KBM-7 (cell line): ENCODE data around the gene FBXO11.
"Not testable (repeated sequence)": the region's sequence is repeated elsewhere in the genome, so short reads cannot be mapped to it uniquely, and the experiment has no call there.

ENCODE experiments used
- DNase-seq: peaks from one replicate; pipeline ENCODE4 v3.0.0-alpha.2; 2015
- in situ Hi-C: fragments of 300-500 bp; cut with MboI; formaldehyde crosslinking; loops from 2 replicates; pipeline ENCODE4 v1.14.3; 2020; ENCODE audit warnings: low sequenced_read_pairs, low pct_unique_long_range_greater_than_20kb, mixed read lengths

Gene FBXO11

DNA sequence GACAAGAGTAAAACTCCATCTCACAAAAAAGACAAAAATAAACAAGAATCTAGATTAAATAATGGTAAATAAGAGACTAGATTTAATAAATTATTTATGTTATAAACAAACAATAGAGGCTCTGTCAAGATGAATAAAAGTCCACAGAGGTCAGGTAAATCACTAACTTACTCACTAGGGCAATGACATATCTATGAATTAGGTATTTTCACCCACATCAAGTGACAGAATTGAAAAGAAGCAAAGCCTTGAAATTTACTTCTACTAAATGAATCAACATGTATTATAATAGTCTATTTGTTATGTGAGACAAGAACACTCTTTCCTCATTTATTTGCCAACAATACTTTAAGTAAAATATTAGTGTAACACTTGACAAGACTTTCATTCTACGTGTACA, 41.7 kb downstream of the FBXO11 start:
- in situ Hi-C loops = no loop called here
- no peak for DNase-seq

GRCh38 chr2:47862949-47863348, 43.3 kb downstream of the FBXO11 start:
- DNase-seq = no peak
- in situ Hi-C loops = no loop called here

GRCh38 chr2:47853067-47853777, 53.1 kb downstream of the FBXO11 start:
- in situ Hi-C loops, DNase-seq: not testable (repeated sequence)

GRCh38 chr2:47850198-47850597, 56.1 kb downstream of the FBXO11 start:
- in situ Hi-C loops = no loop called here
- DNase-seq = no peak

GRCh38 chr2:47849368-47849767, 56.9 kb downstream of the FBXO11 start:
- DNase-seq = no peak
- in situ Hi-C loops = no loop called here

- no peak for DNase-seq
- in situ Hi-C loops = no loop called here
Measured at GRCh38 chr2:47844162-47844561, 62.1 kb downstream of the FBXO11 start.

GRCh38 chr2:47843407-47843806, 62.9 kb downstream of the FBXO11 start:
- in situ Hi-C loops = no loop called here
- DNase-seq = no peak

DNA sequence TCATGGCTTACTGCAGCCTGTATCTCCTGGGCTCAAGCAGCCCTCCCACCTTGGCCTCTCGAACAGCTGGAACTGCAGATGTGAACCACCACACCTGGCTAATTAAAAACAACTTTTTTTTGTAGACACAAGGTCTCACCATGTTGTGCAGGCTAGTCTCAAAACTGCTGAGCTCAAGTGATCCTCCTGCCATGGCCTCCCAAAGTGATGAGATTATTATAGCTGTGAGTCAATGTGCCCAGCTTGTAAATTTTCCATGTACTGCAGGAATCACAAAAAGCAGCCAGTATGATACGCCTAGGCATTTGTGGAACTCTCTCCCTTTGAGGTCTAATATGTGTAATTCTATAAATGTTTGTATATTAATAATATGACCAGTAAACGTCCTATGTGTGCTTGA, 63.5 kb downstream of the FBXO11 start:
- no peak for DNase-seq

GRCh38 chr2:47838686-47839085, 67.6 kb downstream of the FBXO11 start:
- no peak for DNase-seq
- in situ Hi-C loops = no loop called here

More for the DNA sequence above, 63.5 kb downstream of the FBXO11 start:
- in situ Hi-C loops = no loop called here

- no peak for DNase-seq
- in situ Hi-C loops = no loop called here
Measured at GRCh38 chr2:47838249-47838648, 68.0 kb downstream of the FBXO11 start.

- in situ Hi-C loops = no loop called here
- no peak for DNase-seq
Measured at GRCh38 chr2:47833516-47833968, 72.8 kb downstream of the FBXO11 start.

DNA sequence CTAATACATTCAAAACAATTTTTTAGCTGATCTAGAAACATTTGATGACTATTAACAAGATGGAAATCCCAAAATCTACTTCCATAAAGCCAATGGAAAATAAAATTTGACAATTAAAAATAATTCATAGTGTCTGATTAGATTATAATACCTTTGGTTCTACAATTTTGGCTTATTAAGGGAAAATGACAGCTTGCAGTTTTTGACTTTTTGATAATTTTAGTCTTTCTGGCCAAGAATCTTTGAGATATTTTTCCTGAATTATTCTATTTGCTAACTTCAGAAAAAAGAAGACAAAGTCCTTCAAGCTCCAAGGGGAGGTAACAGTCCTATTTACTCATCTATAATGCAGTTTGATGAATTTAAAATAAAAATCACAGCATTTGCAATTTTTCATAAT, 83.8 kb downstream of the FBXO11 start:
- DNase-seq = no peak
- in situ Hi-C loops = no loop called here

DNA sequence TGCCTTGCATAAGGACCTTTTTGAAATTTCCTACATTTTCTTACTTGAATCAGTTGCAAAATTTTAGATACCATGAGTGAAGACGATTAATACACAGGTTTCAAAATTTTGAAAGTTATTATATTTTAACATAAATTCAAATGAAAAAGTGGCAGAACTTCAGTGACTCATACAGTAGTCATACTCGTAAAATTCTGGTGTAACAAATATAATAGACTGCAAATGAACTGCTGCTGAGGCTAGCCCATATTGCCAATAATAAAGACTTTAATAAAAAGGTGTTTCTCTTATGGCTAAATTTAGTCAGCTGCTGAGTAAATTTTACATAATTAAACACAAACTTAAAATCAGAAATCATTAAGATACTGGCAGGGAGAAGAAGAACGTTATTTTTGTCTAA, 86.5 kb downstream of the FBXO11 start:
- DNase-seq = no peak
- in situ Hi-C loops = no loop called here

GRCh38 chr2:47818777-47819176, 87.5 kb downstream of the FBXO11 start:
- no peak for DNase-seq
- in situ Hi-C loops = no loop called here

DNA sequence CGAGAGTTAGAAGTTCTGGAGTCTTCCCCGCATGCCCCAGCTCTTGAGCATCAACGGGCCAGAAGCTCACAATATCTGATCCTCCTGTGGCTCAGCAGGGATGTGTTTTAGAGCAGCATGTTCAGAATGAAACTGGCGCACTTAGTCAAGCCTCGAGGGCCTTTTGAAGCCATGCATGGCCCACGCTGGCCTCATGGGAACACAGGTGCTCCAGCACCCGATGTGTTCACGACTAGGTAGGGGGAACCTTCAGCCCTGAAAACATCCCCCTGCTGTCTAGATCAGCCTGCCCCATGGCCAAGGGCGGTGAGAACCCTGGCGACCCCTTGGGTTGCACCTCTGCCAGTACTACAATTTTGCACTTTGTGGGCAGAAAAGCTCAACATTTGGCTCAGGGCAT, 90.5 kb downstream of the FBXO11 start:
- in situ Hi-C loops = no loop called here
- no peak for DNase-seq

DNA sequence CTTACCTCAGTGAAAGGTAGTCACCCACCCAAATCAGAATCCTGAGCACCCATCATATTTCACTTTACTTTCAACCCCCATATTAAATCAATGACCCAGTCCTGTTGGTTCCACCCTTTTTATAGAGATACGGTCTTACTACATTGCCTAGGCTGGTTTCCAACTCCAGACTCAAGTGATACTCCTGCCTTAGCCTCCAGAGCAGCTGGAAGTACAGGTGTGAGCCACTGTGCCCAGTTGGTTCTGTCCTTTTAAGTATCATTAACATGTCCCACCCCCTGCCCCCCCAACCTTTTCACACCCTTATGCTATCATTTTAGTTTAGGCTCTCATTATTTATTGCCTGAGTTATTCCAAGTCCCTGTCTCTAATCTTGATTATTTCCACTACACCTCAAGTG, 94.6 kb downstream of the FBXO11 start:
- in situ Hi-C loops = no loop called here
- no peak for DNase-seq

DNA sequence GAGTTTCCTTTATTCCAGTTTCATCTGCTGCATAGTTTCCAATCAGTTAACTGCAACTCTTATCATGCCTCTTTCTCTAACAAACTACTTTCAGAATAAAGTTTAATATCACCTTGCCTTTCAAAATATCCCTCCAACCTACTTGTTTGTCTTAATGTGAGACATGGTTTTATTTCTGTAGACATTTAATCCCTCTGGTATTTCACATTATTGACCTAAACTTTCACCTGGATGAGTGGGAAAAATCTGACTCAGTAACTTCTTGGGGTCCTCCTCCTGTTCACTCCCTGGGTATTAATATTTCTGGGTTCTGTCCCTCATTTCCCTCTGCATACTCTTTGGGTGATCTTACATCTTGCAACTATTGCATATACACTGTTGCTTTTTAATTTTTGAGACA, 95.4 kb downstream of the FBXO11 start:
- in situ Hi-C loops = no loop called here

GRCh38 chr2:47809903-47810302, 96.4 kb downstream of the FBXO11 start:
- in situ Hi-C loops = no loop called here
- DNase-seq = no peak

More for the DNA sequence above, 95.4 kb downstream of the FBXO11 start:
- no peak for DNase-seq

DNA sequence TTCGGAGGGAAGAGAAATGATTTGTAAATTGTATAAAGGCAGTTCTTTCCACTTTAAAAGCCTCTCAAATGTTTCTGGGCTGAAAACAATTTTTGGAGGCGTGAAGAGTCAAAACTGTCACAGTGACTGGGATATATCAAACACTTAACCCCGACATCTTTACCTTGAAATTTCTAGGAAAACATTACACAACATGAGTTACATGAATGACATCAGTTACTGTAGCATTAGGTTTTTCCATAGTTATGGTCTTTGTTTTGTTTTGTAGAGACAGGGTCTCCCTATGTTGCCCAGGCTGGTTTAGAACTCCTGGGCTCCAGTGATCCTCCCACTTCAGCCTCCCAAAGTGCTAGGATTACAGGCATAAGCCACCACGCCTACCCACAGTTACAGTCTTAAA, 97.7 kb downstream of the FBXO11 start:
- DNase-seq = no peak
- in situ Hi-C loops = no loop called here

GRCh38 chr2:47805850-47806249, 100.4 kb downstream of the FBXO11 start:
- in situ Hi-C loops = no loop called here
- DNase-seq = no peak

GRCh38 chr2:47803770-47804169, 102.5 kb downstream of the FBXO11 start:
- in situ Hi-C loops = no loop called here
- DNase-seq = no peak
